ENCODE results near the gene IFT80.

DNA sequence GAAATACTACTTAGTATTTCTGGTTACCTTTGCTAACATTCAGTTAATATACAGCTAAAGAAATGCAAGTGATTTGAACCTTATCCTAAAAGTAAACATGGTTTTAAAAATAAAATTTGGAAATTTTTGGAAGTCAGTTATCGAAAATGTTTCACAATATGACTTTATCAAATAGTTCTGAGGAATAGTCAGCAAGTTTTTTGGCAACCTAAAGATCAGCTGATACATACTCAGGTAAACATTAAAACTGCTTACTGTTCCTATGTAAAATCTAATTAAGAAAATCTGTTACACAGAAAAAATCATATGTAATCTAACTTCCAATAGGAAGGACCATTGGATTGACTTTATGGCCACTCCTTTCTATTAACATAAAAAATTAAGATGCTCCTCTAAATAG is 24.1 kb downstream of the IFT80 start:
- TF ChIP-seq, protein P1, sequence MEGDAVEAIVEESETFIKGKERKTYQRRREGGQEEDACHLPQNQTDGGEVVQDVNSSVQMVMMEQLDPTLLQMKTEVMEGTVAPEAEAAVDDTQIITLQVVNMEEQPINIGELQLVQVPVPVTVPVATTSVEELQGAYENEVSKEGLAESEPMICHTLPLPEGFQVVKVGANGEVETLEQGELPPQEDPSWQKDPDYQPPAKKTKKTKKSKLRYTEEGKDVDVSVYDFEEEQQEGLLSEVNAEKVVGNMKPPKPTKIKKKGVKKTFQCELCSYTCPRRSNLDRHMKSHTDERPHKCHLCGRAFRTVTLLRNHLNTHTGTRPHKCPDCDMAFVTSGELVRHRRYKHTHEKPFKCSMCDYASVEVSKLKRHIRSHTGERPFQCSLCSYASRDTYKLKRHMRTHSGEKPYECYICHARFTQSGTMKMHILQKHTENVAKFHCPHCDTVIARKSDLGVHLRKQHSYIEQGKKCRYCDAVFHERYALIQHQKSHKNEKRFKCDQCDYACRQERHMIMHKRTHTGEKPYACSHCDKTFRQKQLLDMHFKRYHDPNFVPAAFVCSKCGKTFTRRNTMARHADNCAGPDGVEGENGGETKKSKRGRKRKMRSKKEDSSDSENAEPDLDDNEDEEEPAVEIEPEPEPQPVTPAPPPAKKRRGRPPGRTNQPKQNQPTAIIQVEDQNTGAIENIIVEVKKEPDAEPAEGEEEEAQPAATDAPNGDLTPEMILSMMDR (IDR thresholded peaks at IDR 0.05), result no peak
- TF ChIP-seq EZH2 (IDR thresholded peaks at IDR 0.05; ENCODE audit: borderline replicate concordance, insufficient read depth, low read depth, low read length, poor library complexity, severe bottlenecking), result no peak
